MCF 10A (cell line): Measurements from ENCODE around the gene TSC22D1. TPM values are rescaled to one million over a fixed set of nuclear protein-coding genes. Genes with fewer than 3 reads are reported as not detected.
A peak's percentile ranks its signal among the peaks of the same experiment; 100 is the strongest.

ENCODE experiments used
- BruUV-seq: library from RNA; stranded (reverse); fragments of 400-500 nt; replicated peaks from 2 replicates; lab custom pipeline; 2021; lab: Mats Ljungman, UMichigan
- CTCF ChIA-PET: fragments of 300-600 bp; sonication (Branson Sonifier 250); formaldehyde crosslinking; extraction: SDS; loops from one replicate; lab custom pipeline; 2021; ENCODE audit warnings: antibody characterized with exemption, inconsistent platforms; lab: Yijun Ruan, JAX
- POLR2A ChIA-PET: fragments of 300-600, 350-650 bp; sonication (Branson Sonifier 250); formaldehyde crosslinking; extraction: SDS; loops from one replicate; lab custom pipeline; 2020; ENCODE audit warnings: antibody characterized with exemption, inconsistent platforms; lab: Yijun Ruan, JAX
- DNase-seq: peaks from one replicate; pipeline ENCODE4 v3.0.0-alpha.2; 2018; ENCODE audit not compliant: unreplicated experiment
- H3K27ac Mint-ChIP-seq: one replicate; pipeline ENCODE4 v1.8.0; 2022; ENCODE audit warnings: mild to moderate bottlenecking, low read depth, mixed read lengths; ENCODE audit not compliant: unreplicated experiment
- H3K27me3 Mint-ChIP-seq: one replicate; pipeline ENCODE4 v1.8.0; 2022; ENCODE audit warnings: mixed read lengths; ENCODE audit not compliant: insufficient read depth, unreplicated experiment
- H3K36me3 Mint-ChIP-seq: one replicate; pipeline ENCODE4 v1.8.0; 2022; ENCODE audit warnings: mild to moderate bottlenecking, moderate library complexity, mixed read lengths; ENCODE audit not compliant: insufficient read depth, unreplicated experiment
- H3K4me1 Mint-ChIP-seq: one replicate; pipeline ENCODE4 v1.8.0; 2022; ENCODE audit warnings: mixed read lengths; ENCODE audit not compliant: insufficient read depth, unreplicated experiment
- H3K4me3 Mint-ChIP-seq: one replicate; pipeline ENCODE4 v1.8.0; 2022; ENCODE audit warnings: mild to moderate bottlenecking, moderate library complexity, mixed read lengths; ENCODE audit not compliant: unreplicated experiment
- H3K9me3 Mint-ChIP-seq: one replicate; pipeline ENCODE4 v1.8.0; 2022; ENCODE audit warnings: mixed read lengths; ENCODE audit not compliant: unreplicated experiment
- intact Hi-C: fragments of 100-400 bp; cut with micrococcal nuclease; formaldehyde crosslinking; loops from 2 replicates; pipeline ENCODE4 v1.14.1; 2022
- total RNA-seq: library from RNA; stranded (reverse); gene quantifications from 2 replicates; pipeline ENCODE4 v1.2.3, GENCODE V29; 2022
- TF ChIP-seq, protein P1 (sequence below): fragments of 200-600 bp; IDR thresholded peaks from one replicate; pipeline ENCODE4 v1.8.0; 2022; ENCODE audit warnings: antibody characterized with exemption, mild to moderate bottlenecking; ENCODE audit not compliant: unreplicated experiment

The TSC22D1 gene
- total RNA-seq, 1 experiment from 2014 or later = 153 TPM

DNA sequence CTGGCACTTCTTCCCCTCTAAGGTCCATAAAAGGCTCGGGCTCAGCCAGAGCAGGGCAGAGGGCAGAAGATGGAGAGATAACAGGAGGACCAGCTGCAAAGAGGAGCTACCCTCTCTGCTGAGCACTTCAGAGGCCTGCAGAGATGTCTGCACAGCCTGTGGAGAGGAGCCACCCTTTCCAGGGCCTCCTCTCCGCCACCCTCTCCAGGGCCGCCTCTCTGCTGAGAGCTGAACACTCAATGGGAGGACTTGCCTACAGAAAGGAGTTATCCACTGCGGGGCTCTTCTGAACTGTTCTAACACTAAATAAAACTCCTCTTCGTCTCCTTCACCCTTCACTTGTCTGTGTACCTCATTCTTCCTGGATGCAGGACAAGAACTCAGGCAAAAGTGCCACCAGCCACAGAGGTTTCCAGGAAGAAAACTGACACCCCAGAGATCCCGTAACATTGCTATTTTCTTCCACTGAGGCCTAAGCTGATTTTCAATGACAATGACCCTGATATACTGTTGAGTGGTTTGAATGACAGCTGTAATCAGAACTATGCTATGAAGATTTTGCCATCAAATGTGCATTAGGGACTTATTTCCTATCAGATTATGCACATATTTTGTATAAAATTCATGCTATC is 16.2 kb upstream of the TSC22D1 start:
- no TSS peak for BruUV-seq
- H3K4me3 Mint-ChIP-seq = no peak overlapping the region

DNA sequence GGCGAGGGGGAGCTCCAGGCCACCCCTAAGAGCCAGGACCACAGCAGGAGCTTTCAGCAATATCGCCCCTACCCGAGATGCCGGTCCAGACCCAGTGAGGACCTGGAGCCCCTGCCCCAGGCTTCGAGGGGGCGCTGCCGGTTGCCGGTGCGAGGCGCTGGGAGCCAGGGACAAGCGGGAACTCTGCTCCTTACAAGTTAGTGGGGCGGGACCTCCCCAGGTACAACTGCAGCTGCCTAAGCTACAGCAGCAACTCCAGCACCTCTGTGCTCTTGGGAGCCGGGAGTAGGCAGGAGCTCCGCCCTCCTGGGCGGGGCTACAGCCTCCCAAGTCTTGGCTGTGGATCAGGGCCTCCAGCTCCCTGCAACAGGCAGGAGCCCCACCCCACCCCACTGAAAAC is 15.2 kb upstream of the TSC22D1 start:
- intact Hi-C loops = no loop called here
- no TSS peak for BruUV-seq
- H3K27ac Mint-ChIP-seq = no peak overlapping the region

More for the DNA sequence above, 16.2 kb upstream of the TSC22D1 start:
- ChIA-PET CTCF (no interaction called here), POLR2A (no interaction called here)
- Mint-ChIP-seq H3K27ac (no peak overlapping the region), H3K27me3 (no peaks in the 10 kb centered on the region), H3K9me3 (no peaks in the 10 kb centered on the region), H3K4me1 (no peaks in the 10 kb centered on the region), H3K36me3 (no peaks in the 10 kb centered on the region)
- intact Hi-C loops = no loop called here
- DNase-seq = no peak
- TF ChIP-seq, protein P1, sequence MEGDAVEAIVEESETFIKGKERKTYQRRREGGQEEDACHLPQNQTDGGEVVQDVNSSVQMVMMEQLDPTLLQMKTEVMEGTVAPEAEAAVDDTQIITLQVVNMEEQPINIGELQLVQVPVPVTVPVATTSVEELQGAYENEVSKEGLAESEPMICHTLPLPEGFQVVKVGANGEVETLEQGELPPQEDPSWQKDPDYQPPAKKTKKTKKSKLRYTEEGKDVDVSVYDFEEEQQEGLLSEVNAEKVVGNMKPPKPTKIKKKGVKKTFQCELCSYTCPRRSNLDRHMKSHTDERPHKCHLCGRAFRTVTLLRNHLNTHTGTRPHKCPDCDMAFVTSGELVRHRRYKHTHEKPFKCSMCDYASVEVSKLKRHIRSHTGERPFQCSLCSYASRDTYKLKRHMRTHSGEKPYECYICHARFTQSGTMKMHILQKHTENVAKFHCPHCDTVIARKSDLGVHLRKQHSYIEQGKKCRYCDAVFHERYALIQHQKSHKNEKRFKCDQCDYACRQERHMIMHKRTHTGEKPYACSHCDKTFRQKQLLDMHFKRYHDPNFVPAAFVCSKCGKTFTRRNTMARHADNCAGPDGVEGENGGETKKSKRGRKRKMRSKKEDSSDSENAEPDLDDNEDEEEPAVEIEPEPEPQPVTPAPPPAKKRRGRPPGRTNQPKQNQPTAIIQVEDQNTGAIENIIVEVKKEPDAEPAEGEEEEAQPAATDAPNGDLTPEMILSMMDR = no peak

DNA sequence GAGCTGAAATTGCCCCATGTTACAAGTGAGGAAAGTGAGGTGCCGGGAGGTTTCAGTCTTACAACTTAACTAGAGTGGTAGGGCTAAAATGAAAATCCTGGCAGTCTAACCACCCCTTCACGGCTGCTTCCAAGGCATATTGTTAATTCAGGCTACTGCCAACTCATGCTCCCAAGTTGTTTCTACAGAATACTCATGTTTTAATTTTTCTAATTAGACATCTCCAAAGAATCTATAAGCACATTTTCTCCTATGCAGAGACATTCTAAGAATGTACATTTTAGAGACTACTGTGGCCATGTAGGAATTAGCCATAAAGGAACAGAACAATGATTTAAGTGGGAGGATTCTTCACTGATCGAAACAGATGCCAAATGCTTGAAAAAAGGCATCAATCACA is 7.0 kb upstream of the TSC22D1 start:
- intact Hi-C loops = no loop called here
- H3K4me3 Mint-ChIP-seq = no peak overlapping the region
- no peak overlapping the region for H3K27ac Mint-ChIP-seq
- BruUV-seq = no TSS peak
- POLR2A ChIA-PET = interaction anchor here (0.8 kb wide), 1 partner anchor 133 kb away, joined by 4 read pairs; no protein-coding TSS in a partner anchor
- H3K4me1 Mint-ChIP-seq = no peaks in the 10 kb centered on the region
- no peaks in the 10 kb centered on the region for H3K36me3 Mint-ChIP-seq
- no peaks in the 10 kb centered on the region for H3K9me3 Mint-ChIP-seq
- H3K27me3 Mint-ChIP-seq = no peaks in the 10 kb centered on the region
- CTCF ChIA-PET = no interaction called here
- TF ChIP-seq, protein P1 = no peak
- no peak for DNase-seq

More for the DNA sequence above, 15.2 kb upstream of the TSC22D1 start:
- ChIA-PET POLR2A (no interaction called here), CTCF (interaction anchor here (0.5 kb wide), 1 partner anchor 127 kb away, joined by 3 read pairs; no protein-coding TSS in a partner anchor)
- Mint-ChIP-seq H3K4me3 (no peak overlapping the region), H3K4me1 (no peaks in the 10 kb centered on the region), H3K27me3 (no peaks in the 10 kb centered on the region), H3K36me3 (no peaks in the 10 kb centered on the region), H3K9me3 (no peaks in the 10 kb centered on the region)
- TF ChIP-seq, protein P1 = no peak
- no peak for DNase-seq

DNA sequence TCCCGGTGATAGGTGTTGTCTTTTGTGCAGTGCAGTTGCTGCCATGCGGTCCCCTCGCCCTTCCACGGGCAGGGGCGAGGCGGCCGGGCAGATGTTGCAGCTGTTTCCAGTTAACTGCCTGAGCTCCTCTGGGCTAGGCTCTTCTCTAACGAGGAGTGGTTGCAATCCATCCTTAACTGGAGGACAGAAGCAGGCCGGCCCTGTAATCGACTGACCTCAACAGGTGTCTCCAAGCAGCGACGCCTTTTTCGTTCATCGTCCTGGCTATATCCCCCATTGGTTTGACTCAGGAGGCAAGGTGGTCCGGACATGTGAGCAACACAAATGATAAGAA is 1.9 kb upstream of the TSC22D1 start:
- Mint-ChIP-seq H3K9me3 (no peaks in the 10 kb centered on the region), H3K36me3 (peaks cover 7% of the 10 kb centered on the region), H3K4me3 (peak overlapping the region; percentile 88), H3K4me1 (peaks cover 26% of the 10 kb centered on the region), H3K27me3 (no peaks in the 10 kb centered on the region), H3K27ac (peak overlapping the region; percentile 89)
- POLR2A ChIA-PET = interaction anchor here (0.5 to 1.6 kb wide), 8 partner anchors 12 to 660 kb away, joined by 3 to 5 read pairs (median 4); no protein-coding TSS in a partner anchor
- TSS peak; percentile 78 for BruUV-seq
- intact Hi-C loops = loop anchor here (5.0 kb wide), 2 partner anchors 134 to 394 kb away; no protein-coding TSS in a partner anchor
- no peak for DNase-seq
- CTCF ChIA-PET = interaction anchor here (0.6 kb wide), 2 partner anchors 10 to 316 kb away, joined by 3 read pairs; no protein-coding TSS in a partner anchor
- TF ChIP-seq, protein P1 = no peak
